Hepatocyte (in vitro differentiated cells): Measurements from ENCODE around the gene ULK4. TPM values are rescaled to one million over a fixed set of nuclear protein-coding genes. Genes with fewer than 3 reads are reported as not detected.

Source experiments
- DNase-seq: peaks from one replicate; pipeline ENCODE4 v3.0.0-alpha.2; 2016; ENCODE audit warnings: low spot score
- H2AFZ ChIP-seq: fragments of 200-600 bp; sonication (generic); 2 replicates; pipeline ENCODE4 v1.6.0; 2016; ENCODE audit warnings: antibody characterized with exemption, mild to moderate bottlenecking
- H3K27ac ChIP-seq: fragments of 200-600 bp; sonication (generic); 2 replicates; pipeline ENCODE4 v1.5.1; 2016; ENCODE audit warnings: mild to moderate bottlenecking
- H3K27me3 ChIP-seq: fragments of 200-600 bp; sonication (generic); 2 replicates; pipeline ENCODE4 v1.6.1; 2016
- H3K36me3 ChIP-seq: fragments of 200-600 bp; sonication (generic); replicated peaks from 2 replicates; pipeline ENCODE4 v1.5.1; 2016; ENCODE audit warnings: low read depth; ENCODE audit not compliant: insufficient read depth
- H3K4me1 ChIP-seq: fragments of 200-600 bp; sonication (generic); 2 replicates; pipeline ENCODE4 v1.5.1; 2016; ENCODE audit warnings: mild to moderate bottlenecking, moderate library complexity; ENCODE audit not compliant: insufficient read depth
- H3K4me2 ChIP-seq: fragments of 200-600 bp; sonication (generic); 2 replicates; pipeline ENCODE4 v1.6.0; 2016
- H3K4me3 ChIP-seq: fragments of 200-600 bp; sonication (generic); 2 replicates; pipeline ENCODE4 v1.5.1; 2016; ENCODE audit warnings: mild to moderate bottlenecking
- H3K79me2 ChIP-seq: fragments of 200-600 bp; sonication (generic); 2 replicates; pipeline ENCODE4 v1.6.0; 2017; ENCODE audit warnings: mild to moderate bottlenecking
- H3K9me2 ChIP-seq: fragments of 200-600 bp; sonication (generic); replicated peaks from 2 replicates; pipeline ENCODE4 v1.6.0; 2017; ENCODE audit warnings: mild to moderate bottlenecking; ENCODE audit not compliant: insufficient read depth
- H3K9me3 ChIP-seq: fragments of 200-600 bp; sonication (generic); 2 replicates; pipeline ENCODE4 v1.5.1; 2016; ENCODE audit warnings: low read depth, mild to moderate bottlenecking
- H4K20me1 ChIP-seq: fragments of 200-600 bp; sonication (generic); 2 replicates; pipeline ENCODE4 v1.6.0; 2016; ENCODE audit warnings: mild to moderate bottlenecking; ENCODE audit not compliant: insufficient read depth, poor library complexity, severe bottlenecking
- EZH2 ChIP-seq: fragments of 200-600 bp; sonication (generic); IDR thresholded peaks from 2 replicates; pipeline ENCODE4 v1.6.1; 2016; ENCODE audit warnings: antibody characterized with exemption, mild to moderate bottlenecking, borderline replicate concordance
- EZH2phosphoT487 ChIP-seq: fragments of 200-600 bp; sonication (generic); IDR thresholded peaks from one replicate; pipeline ENCODE4 v1.6.1; 2018; ENCODE audit warnings: antibody characterized with exemption, mild to moderate bottlenecking, low read depth, moderate library complexity; ENCODE audit not compliant: unreplicated experiment, severe bottlenecking
- WGBS: methylation state at CpG from one replicate; pipeline ENCODE4 v1.1.6; 2016; ENCODE audit warnings: low lambda C conversion rate; ENCODE audit errors: missing lambda C conversion rate; 5-methylcytosine and 5-hydroxymethylcytosine counted together
- polyA plus RNA-seq: library from polyadenylated mRNA; unstranded; fragments of >200 nt; fragmentation: Nextera tagmentation; extraction: Ambion mirVana; gene quantifications from 2 replicates; pipeline ENCODE4 v1.2.1, GENCODE V29; 2016
- total RNA-seq: library from RNA; depleted of rRNA; stranded (reverse); fragments of >200 nt; gene quantifications from 2 replicates; pipeline ENCODE4 v1.2.3, GENCODE V29; 2014
- TF ChIP-seq, protein P1 (sequence below): fragments of 200-600 bp; sonication (generic); IDR thresholded peaks from 2 replicates; pipeline ENCODE4 v1.5.1; 2016; ENCODE audit warnings: antibody characterized with exemption, mild to moderate bottlenecking; ENCODE audit not compliant: poor library complexity

ULK4 gene
- total and polyA plus RNA-seq, 2 experiments from 2014 or later: 3.8 to 9.1 TPM

DNA sequence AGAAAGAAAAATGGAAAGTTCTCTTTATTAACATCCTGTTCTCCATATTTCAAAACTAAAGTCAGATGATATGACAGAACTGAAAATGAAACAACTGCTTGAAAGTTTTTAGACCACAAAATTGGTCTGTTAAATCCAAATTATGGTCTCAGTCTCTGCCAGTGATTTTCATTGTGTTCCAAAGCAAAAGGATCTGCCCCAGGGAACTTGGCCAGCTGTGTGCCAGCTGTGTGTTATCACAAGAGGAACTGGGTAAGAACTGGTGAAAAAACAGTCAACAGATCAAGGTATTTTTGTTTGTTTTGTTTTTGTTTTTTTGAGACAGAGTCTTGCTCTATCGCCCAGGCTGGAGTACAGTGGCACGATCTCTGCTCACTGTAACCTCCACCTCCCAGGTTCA is 439.3 kb downstream of the ULK4 start:
- TF ChIP-seq EZH2phosphoT487 (no peak), EZH2 (no peak)
- TF ChIP-seq, protein P1, sequence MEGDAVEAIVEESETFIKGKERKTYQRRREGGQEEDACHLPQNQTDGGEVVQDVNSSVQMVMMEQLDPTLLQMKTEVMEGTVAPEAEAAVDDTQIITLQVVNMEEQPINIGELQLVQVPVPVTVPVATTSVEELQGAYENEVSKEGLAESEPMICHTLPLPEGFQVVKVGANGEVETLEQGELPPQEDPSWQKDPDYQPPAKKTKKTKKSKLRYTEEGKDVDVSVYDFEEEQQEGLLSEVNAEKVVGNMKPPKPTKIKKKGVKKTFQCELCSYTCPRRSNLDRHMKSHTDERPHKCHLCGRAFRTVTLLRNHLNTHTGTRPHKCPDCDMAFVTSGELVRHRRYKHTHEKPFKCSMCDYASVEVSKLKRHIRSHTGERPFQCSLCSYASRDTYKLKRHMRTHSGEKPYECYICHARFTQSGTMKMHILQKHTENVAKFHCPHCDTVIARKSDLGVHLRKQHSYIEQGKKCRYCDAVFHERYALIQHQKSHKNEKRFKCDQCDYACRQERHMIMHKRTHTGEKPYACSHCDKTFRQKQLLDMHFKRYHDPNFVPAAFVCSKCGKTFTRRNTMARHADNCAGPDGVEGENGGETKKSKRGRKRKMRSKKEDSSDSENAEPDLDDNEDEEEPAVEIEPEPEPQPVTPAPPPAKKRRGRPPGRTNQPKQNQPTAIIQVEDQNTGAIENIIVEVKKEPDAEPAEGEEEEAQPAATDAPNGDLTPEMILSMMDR: no peak
- Histone ChIP-seq H3K79me2 (no peaks in the 10 kb centered on the region), H3K9me2 (no peaks in the 10 kb centered on the region), H3K27me3 (no peaks in the 10 kb centered on the region), H3K9me3 (no peaks in the 10 kb centered on the region), H3K4me1 (no peaks in the 10 kb centered on the region), H3K27ac (no peak overlapping the region), H3K4me2 (no peak overlapping the region), H3K36me3 (no peaks in the 10 kb centered on the region), H4K20me1 (no peaks in the 10 kb centered on the region), H3K4me3 (no peak overlapping the region), H2AFZ (no peak overlapping the region)
- DNase-seq: no peak
- WGBS: 91% methylated on average over 2 of the region's 2 CpGs

DNA sequence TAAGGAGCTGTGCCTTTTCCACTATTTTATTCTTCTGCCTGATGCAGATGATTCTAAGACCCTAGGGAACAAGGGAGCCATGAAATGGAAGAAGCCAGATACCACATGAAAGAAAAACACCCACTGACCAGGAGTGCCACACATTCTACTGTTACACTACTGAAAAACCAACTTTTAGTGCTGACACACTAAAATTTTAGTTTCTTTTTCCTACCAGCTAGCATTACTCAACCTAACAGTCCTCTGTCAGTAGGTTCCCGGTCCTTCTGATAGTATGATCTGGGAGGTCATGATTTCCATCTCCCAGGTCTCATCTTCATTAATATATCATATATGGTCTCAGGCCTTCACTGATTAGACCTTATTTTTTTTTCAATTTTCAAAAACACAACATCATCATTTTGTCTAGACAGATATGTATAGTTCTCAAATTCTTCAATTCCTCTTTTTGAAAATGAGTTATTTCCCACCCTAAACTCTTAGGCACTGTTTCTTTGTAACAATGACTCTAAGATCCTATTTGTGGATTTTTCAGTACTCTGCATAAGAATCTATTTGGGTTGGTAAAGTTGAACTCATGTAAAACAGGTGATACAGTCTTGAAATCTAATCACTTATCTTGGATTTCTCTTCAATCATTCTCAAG is 440.8 kb downstream of the ULK4 start:
- Histone ChIP-seq H3K27ac (no peak overlapping the region), H3K36me3 (no peaks in the 10 kb centered on the region), H2AFZ (no peak overlapping the region), H3K4me3 (no peak overlapping the region), H3K79me2 (no peaks in the 10 kb centered on the region), H4K20me1 (no peaks in the 10 kb centered on the region), H3K4me2 (no peak overlapping the region), H3K4me1 (no peaks in the 10 kb centered on the region), H3K9me3 (no peaks in the 10 kb centered on the region), H3K27me3 (no peaks in the 10 kb centered on the region), H3K9me2 (no peaks in the 10 kb centered on the region)
- TF ChIP-seq EZH2phosphoT487: no peak
- TF ChIP-seq, protein P1: no peak
- no peak for TF ChIP-seq EZH2
- 100% methylated on average over 1 of the region's 1 CpG for WGBS
- DNase-seq: no peak

DNA sequence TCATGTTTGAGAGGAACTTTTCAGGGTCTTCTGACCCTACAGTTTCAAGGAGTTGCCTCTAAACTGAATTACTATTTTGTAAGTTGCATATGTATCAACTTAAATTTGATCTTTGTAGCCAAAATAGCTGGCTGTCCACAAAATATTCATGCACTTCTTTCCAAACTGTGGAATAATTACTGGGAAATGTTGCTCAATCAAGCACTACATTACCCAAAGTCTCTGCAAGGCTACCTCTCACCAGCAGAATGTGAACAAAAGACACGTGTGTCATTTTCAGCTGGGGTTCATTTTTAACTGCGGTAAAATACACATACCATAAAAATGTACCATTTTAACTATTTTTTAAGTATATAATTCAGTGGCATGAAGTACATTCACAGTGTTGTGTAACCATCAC is 442.2 kb downstream of the ULK4 start:
- Histone ChIP-seq H3K9me3 (no peaks in the 10 kb centered on the region), H4K20me1 (no peaks in the 10 kb centered on the region), H2AFZ (no peak overlapping the region), H3K9me2 (no peaks in the 10 kb centered on the region), H3K4me3 (no peak overlapping the region), H3K36me3 (no peaks in the 10 kb centered on the region), H3K4me2 (no peak overlapping the region), H3K27ac (no peak overlapping the region), H3K4me1 (no peaks in the 10 kb centered on the region), H3K27me3 (no peaks in the 10 kb centered on the region), H3K79me2 (no peaks in the 10 kb centered on the region)
- 89% methylated on average over 2 of the region's 2 CpGs for WGBS
- TF ChIP-seq EZH2phosphoT487 (no peak), EZH2 (no peak)
- TF ChIP-seq, protein P1: no peak
- no peak for DNase-seq

DNA sequence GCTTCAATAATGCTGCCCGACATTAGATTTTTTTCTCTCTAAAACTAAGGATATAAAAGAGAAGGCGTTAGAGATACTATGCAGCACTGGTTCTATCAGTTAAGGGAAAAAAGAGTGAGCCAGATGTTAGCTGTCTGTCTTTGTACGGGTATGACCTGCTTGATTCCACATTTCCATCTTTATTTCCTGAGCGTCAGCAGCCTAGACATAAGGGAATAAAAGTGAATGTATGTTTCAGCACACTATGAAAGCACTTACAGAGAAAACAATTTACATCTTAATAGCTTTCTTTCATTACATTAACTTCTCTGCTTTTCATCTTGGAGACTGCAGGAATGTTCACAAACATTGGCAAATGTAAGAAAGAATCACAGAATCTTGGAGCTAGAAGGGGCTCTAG is 443.3 kb downstream of the ULK4 start:
- Histone ChIP-seq H3K27me3 (no peaks in the 10 kb centered on the region), H3K36me3 (no peaks in the 10 kb centered on the region), H3K4me2 (no peak overlapping the region), H3K79me2 (no peaks in the 10 kb centered on the region), H3K4me1 (no peaks in the 10 kb centered on the region), H3K27ac (no peak overlapping the region), H2AFZ (no peak overlapping the region), H3K4me3 (no peak overlapping the region), H4K20me1 (no peaks in the 10 kb centered on the region), H3K9me2 (no peaks in the 10 kb centered on the region), H3K9me3 (no peaks in the 10 kb centered on the region)
- TF ChIP-seq, protein P1: no peak
- TF ChIP-seq EZH2 (no peak), EZH2phosphoT487 (no peak)
- no peak for DNase-seq
- 53% methylated on average over 4 of the region's 4 CpGs for WGBS
